A673 (cell line): ENCODE measurements around the gene SLC39A6.

Experiments
- EZH2 ChIP-seq: fragments of 200-600 bp; sonication (generic); IDR thresholded peaks from 2 replicates; pipeline ENCODE4 v1.6.1; 2017; ENCODE audit warnings: borderline replicate concordance, low read depth, mild to moderate bottlenecking, mixed read lengths, antibody characterized with exemption, low read length; ENCODE audit not compliant: poor library complexity, severe bottlenecking
- TF ChIP-seq, protein P1 (sequence below): fragments of 300-800, 200-600 bp; sonication (generic); conservative IDR thresholded peaks from 2 replicates; pipeline ENCODE4 v1.5.1; 2017; ENCODE audit warnings: low read depth, mild to moderate bottlenecking, antibody characterized with exemption, low read length, moderate library complexity, mixed read lengths

DNA sequence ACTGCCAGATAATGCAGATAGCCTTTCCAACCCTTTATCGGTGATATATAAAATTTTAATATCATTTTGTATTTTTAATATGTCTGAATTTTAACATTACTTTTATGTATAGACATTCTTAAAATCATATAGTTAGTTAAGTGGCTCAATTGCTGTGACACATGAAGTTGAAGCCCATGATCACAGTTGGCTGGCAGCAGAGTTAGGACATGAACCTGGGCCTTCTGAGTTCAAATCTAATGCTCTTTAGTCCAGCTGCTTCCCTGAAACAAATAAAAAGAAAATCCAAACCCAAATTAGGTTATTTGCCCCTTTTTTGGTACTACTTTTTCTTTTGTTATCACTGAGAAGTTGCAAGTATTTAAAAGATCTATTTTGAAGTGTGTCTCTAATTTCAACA is 6.1 kb upstream of the SLC39A6 start:
- TF ChIP-seq, protein P1, sequence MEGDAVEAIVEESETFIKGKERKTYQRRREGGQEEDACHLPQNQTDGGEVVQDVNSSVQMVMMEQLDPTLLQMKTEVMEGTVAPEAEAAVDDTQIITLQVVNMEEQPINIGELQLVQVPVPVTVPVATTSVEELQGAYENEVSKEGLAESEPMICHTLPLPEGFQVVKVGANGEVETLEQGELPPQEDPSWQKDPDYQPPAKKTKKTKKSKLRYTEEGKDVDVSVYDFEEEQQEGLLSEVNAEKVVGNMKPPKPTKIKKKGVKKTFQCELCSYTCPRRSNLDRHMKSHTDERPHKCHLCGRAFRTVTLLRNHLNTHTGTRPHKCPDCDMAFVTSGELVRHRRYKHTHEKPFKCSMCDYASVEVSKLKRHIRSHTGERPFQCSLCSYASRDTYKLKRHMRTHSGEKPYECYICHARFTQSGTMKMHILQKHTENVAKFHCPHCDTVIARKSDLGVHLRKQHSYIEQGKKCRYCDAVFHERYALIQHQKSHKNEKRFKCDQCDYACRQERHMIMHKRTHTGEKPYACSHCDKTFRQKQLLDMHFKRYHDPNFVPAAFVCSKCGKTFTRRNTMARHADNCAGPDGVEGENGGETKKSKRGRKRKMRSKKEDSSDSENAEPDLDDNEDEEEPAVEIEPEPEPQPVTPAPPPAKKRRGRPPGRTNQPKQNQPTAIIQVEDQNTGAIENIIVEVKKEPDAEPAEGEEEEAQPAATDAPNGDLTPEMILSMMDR: no peak
- no peak for TF ChIP-seq EZH2
